Breast epithelium (tissue), 3 donors: Measurements from ENCODE around the gene SPAG6.

Source experiments
- CTCF ChIP-seq, 3 donors: fragments of 450-650 bp; IDR thresholded peaks; one replicate each; pipeline ENCODE4 v1.5.1; 2016 to 2017; ENCODE audit warnings: antibody characterized with exemption in 3 of 3, mild to moderate bottlenecking in 3 of 3, moderate library complexity in 3 of 3
- POLR2A ChIP-seq: fragments of 450-650 bp; IDR thresholded peaks from one replicate; pipeline ENCODE4 v1.6.1; 2016; ENCODE audit warnings: antibody characterized with exemption, mild to moderate bottlenecking, moderate library complexity
- POLR2AphosphoS5 ChIP-seq, 3 donors: sonication (generic); formaldehyde crosslinking; IDR thresholded peaks; one replicate each; pipeline ENCODE4 v1.6.1; 2017; ENCODE audit warnings: antibody characterized with exemption in 3 of 3

GRCh38 chr10:22319547-22319979 lies 25.7 kb upstream of the SPAG6 start:
- TF ChIP-seq CTCF (IDR thresholded peaks at IDR 0.05) (no peak), POLR2A (no peak), POLR2AphosphoS5 (IDR thresholded peaks at IDR 0.05) (no peak)
